NCI-H1694 (cell line): Measurements from ENCODE around the gene MIOX.

ENCODE experiments used
- DNase-seq: peaks from one replicate; lab custom pipeline; 2025; lab: John Stamatoyannopoulos, UW

MIOX gene

DNA sequence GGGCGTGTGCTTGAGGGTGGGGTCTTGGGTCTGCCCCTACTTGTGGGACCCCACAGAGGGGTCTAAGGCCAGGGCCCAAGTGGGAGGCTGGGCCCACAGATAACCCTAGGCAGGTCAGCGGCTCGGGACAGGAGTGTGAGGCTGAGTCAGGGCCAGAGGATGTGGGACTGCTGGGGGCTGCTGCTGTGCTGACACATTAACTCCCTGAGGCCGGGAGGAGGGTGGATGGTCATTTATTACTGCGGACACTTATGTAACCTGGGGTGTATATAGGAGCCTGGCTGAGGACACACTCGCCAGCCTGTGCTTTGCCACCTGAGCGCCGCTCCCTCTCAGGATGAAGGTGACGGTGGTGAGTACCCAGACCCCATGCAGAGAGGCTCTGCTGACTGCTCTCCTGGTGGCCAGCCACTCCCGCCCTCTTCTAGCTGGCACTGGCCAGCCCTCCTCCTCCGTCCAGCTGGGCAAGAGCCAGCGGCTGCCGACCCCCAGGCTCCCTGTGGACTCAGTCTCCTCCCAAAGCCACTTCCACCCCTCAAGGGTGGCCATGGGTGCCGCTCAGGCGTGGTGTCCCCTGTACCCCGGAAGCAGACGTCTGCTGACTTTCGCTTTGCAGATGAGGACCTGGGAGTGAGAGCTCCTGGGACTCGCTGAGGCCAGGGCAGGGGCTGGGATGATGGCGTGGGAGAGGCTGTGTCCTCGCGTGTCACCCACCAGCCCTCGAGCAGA, at the start of gene MIOX:
MIOX (plus strand) TSS at position 299 of the 729 bp plus-strand sequence; CDS start at position 338, 39 bp downstream.
- no peak for DNase-seq

DNA sequence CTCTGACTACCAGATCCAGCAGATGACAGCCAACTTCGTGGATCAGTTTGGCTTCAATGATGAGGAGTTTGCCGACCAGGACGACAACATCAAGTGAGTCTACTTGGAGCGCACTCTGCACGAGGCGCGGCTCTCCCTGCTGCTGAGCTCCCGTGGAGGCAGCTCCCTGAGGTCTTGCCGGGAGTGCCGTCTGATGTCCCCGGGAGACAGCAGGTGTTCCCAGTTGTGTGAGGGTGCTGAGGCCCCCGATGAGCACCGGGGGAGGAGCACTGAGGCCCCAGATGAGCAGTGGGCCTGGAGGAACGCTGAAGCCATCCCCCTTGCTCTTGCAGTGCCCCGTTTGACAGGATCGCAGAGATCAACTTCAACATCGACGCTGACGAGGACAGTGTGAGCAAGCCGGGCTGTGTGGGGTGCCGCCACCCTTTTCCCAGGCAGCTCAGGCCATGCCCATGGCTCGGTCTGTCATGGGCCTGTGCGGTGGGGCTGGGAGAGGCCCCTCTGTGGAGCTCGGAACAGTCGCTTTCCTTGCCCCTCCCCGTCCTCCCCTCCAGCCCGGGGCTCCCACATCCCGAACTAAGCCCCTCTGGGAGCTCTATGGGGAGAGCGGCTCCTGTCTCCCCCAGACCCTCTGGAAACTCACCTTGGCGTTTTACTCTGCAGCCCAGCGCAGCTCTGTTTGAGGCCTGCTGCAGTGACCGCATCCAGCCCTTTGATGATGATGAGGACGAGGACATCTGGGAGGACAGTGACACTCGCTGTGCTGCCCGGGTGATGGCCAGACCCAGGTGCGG, 49.0 kb upstream of the MIOX start:
- DNase-seq: no peak

DNA sequence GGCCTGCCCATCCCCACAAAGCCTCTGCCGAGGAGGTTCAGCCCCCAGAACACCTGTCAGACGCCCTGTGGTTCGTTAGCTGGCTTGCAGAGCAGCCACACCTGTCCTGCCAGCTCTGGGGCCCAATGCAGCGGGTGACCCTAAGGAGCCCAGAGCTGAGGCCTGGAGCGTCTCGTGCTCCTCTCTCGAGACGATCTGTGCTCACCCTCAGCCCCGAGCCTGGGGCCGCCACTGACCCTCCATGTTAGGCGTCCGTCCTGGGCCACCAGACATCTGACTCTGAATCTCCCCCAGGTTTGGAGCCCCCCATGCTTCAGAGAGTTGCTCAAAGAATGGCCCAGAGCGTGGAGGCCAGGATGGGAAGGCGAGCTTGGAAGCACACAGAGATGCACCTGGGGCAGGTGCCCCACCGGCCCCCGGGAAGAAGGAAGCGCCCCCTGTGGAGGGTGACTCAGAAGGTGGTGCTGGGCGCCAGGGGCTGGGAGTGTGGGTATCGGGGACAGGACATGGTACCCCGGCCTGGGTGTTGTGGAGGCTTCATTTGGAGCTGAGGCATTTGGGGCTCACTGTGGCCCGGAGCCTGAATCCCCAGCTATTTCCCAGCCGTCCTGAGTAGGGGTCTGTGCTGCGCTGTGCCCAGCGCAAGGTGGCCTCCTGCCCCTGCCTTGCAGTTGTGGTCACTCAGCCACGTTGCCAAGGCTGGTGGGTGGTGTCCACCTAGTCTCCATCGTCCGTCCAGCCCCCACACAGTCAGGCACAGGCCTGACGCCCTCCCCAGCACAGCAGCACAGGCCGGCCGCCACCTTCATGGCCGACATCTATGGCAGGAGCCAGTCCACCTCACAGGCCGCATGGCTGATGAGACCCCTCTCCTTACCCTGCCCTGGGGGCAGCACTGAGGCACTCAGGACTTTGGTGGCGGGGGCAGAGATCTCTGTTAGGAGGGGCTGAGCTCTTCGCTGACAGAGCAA, 48.1 kb upstream of the MIOX start:
- DNase-seq: no peak

DNA sequence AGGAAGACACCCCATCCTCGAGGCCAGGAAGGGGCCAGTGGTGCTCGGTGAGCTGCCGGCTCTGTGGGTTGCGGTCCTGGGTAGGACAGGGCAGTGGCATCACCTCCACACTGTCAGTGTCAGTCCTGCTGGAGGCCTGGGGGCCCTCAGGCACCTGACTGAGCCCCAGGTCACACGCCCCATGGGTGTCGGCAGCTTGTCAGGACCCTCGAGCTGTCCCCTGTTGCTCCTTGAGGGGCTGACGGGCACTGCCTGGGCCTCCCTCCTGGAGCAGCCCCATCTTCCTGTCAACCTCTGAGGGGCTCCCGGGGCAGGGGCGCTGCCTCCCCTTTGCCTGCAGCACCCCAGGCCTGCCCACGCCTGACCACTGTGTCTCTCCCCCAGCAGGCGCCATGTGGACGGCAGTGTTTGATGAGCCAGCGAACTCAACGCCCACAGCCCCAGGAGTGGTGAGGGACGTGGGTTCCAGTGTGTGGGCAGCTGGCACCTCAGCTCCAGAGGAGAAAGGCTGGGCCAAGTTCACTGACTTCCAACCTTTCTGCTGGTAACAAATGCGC, 47.3 kb upstream of the MIOX start:
- DNase-seq: no peak

DNA sequence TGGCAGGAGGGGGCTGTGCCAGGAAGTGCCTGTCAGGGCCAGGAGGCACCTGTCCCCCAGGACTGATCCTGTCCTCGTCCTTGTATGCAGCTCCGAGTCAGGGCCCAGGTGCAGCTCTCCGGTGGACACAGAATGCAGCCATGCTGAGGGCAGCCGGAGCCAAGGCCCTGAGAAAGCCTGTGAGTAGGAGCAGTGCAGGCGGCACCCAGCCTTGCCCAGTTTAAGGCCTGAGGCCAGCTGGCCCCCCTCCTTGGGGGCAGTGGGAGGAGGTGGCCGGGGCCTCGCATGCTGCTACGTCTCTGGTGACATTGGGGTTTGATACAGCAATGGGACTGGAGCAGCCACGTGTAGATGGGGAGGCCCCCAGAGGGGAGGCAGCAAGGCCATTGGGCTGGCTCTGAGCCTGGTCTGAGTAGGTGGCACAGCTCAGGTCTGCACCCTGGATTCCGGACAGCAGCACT, 46.8 kb upstream of the MIOX start:
- no peak for DNase-seq

DNA sequence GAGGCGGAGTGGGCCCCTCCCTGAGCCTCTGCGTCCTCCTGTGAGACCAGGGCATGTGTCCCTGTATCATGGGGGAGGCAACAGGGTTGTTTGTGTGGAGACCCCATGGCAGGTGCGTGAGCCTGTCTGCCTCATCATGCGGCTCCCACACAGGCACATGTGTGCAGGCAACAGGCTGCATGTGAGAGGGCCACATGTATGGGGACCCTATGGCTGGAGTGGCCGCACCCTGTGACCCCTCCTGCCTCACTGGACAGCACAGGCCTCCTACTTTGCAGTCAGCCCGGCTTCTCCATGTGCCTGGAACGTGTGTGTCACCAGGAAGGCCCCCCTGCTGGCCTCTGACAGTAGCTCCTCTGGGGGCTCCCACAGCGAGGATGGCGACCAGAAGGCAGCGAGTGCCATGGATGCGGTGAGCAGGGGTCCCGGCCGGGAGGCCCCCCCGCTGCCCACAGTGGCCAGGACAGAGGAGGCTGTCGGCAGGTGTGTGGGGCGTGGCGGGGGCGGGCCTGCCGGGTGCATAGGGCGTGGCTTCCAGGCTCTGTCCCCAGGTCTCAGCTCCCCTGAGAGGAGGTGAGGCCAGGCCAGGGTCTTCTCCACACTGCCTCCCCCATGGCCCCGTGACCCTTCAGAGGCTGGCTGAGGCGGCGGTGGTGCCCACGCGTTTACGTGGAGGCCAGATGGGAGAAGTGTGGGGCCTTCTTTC, 46.0 kb upstream of the MIOX start:
- no peak for DNase-seq

DNA sequence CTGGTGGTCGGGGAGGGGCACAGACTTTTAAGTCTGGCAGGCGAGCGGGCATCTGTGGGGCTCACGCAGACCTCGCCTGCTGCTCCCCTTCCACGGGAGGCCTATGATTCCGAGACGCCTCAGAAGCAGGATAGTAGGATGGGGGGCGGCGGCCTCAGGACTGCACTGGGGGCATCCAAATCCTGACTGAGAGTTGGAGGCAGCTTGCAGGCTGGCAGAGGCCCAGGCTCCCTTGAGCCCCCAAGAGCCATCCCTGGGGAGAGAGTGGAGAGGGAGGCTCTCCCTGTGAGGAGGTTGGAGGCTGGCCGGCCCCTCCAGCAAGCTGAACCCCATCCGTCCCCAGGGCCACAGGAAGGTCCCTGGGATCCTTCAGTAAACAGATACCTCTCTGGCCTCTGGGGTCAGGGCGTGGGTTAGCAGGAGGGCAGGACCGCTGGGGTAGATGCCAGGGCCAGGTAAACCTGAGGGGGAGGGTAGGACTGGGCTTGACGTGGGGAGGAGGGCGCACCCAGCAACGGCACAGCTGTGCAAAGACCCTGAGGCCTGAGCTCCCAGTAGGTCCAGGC, 45.1 kb upstream of the MIOX start:
- DNase-seq: no peak

DNA sequence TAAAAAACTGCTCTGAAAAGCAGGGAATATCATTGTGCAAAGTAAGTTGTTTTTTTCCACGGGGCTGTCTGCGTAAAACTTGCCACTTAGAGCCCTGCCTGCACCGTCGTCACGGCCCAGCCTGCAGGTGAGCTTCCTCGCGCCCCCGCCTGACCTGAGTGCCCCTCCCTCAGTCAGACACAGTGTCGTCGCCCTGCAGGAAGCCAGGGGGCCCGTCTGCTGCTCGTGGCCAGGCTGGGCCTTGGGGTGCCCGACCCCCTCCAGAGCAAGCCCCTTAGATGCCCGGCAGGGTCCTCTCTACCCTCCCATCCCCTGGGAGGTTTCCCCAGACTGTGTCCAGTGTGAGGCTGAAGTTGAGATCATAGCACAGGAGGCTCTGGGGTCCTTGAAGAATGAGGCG, 43.5 kb upstream of the MIOX start:
- DNase-seq: no peak

DNA sequence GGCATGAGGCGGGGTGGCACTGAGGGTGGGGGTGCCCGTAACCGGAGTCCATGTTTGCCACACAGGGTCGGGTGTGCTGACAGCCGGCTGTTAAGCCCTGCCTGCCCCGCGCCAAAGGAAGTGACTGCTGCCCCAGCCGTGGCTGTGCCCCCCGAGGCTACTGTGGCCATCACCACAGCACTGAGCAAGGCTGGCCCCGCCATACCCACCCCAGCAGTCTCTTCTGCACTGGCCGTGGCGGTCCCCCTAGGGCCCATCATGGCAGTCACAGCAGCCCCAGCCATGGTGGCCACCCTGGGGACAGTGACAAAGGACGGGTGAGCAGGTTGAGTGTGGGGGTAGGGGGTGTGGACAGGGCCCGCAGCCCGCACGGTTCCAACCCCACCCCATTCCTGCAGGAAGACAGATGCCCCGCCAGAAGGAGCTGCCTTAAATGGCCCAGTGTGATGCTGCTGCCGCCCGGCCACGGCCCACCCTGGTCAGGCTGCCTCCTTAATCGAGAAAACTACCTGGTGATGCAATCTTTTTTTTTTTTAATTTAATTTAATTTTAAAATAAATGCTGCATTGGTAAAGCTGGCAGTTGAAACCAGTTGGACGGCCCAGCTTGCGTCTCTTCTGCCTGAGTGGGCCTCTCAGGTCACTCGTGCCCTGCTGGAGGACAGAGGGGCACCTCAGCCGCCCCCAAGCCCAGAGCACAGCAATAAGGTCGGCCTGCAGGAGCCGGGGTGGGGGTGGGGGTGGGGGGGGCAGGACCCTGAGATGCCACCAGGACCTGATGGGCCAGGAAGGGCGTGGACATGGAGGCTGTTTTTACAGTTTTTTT, 42.6 kb upstream of the MIOX start:
- DNase-seq: no peak

DNA sequence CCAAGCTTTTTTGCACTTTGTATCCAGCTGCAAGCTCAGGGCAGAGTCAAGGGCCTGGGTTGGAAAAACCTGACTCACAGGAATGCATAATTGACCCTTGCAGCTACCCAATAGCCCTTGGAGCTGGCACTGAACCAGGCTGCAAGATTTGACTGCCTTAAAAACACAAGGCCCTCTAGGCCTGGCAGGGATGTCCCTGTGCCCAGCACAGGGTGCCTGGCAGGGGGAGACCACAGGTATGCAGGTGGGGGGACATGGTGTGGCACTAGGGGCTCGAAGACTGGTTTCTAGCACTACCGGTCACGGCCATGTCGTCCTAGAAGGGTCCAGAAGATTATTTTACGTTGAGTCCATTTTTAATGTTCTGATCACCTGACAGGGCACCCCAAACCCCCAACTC, 42.0 kb upstream of the MIOX start:
- no peak for DNase-seq

DNA sequence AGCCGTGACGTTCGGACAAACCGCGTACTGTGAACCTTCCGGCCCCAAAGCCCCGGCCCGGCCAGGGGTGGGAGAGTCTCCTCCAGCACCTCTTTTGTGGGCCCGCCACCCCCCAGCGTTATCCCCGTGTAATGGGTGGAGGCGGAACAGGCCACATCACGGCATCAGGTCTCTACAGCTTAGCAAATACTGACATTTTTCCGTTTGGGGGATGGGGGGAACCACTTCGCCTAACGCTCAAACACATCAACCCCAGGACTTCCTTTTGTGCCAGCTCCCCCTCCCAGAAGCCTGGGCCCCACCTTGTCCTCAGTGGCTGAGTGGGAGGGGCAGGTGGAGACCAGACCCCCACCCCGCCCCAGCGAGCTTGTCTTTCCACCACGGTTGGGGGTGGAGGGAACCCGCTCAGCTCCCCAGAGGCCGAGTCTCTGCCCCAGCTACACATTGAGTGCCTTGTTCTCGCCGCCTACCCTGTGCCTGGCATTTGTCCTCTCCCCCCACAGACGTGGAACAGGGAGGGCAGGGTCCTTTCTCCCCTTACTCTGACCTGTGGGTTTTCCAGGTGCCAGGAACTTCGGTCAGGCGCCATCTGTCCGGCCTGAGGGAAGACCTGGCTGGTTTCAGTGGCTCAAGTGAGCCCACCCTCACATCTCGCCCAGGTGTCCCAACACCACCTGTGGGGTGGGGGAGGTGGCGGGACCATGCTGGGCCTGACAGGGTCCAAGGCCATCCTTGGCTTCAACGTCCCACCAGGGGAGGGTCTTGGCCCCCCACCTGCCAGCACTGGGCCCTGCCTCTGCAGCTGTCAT, 41.4 kb upstream of the MIOX start:
- DNase-seq: no peak

DNA sequence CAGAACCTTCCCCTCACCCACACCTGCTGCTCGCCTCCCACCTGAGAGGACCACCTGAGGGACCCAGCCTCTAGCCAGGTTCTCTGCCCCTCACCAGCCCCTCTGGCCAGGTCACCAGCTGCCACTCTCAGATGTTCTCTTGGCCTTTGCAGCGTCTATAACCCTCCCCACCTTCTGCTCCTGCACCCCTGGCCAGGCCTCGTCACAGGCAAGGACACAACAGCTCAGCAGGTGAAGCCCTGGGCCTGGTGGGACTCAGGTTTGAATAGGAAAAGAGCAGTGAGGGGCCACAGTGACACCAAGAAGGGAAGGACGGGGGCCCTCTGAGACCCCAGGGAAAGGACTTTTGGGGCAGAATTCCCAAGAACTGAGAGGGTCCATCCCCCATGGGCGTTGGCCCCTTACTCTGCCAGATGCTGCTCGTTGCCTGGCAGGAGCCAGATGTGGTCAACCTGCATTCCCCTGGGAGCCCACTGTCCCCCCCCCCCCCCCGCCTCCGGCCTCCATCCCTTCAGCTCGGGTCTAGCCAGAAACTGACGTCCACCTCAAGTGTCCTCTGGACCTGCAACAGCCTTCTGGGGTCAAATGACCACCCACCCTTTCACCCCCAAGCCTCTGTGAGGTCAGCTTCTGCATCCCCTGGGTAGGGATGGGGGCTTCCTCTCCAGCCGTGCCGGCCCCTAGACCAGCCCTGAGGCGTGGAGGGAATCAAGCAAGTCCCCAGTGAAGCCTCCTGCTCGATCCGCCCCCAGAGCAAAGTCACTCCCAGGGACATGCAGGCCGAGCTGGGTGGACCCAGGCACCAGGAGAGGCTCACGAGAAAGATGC, 40.6 kb upstream of the MIOX start:
- no peak for DNase-seq

DNA sequence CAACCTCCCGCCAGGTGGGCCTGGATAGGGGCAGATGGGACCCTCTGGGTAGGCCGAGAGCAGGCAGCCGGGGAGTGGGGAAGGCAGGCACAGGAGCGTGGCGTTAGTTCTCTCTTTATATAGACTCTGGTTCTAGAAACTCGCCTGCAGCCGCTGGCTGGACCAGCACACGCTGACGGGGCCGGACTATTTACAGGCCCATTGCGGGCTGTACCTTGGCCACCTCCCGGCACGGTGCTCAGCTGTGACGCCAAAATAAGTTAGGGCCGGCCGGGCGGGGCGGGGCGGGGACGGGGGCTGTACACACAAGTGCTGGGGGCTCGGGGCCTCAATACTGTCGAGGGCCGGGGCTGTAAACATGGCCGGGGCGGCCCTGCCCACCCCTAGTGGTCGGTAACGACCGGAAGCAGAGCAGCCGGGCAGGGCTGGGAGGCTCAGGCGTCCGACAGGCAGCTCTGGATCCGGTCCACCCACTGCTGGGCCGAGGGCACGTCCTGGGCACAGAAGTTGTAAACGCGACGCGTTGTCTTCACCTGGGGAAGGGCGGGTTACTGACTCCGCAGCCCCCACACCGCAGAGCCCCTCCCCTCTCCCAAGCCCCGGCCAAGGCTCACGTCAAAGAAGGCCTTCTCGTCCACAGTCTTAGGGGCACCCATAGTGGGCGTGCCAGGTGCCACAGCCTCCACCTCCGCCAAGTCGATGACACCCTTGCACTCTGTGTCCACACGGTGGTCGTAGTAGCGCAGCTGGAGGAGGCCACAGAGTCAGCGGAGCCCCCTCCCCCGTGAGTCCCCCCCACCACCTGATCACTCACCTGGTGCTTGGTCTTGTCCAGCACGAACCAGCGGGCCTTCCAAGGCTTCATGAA, 39.7 kb upstream of the MIOX start:
- DNase-seq: no peak

DNA sequence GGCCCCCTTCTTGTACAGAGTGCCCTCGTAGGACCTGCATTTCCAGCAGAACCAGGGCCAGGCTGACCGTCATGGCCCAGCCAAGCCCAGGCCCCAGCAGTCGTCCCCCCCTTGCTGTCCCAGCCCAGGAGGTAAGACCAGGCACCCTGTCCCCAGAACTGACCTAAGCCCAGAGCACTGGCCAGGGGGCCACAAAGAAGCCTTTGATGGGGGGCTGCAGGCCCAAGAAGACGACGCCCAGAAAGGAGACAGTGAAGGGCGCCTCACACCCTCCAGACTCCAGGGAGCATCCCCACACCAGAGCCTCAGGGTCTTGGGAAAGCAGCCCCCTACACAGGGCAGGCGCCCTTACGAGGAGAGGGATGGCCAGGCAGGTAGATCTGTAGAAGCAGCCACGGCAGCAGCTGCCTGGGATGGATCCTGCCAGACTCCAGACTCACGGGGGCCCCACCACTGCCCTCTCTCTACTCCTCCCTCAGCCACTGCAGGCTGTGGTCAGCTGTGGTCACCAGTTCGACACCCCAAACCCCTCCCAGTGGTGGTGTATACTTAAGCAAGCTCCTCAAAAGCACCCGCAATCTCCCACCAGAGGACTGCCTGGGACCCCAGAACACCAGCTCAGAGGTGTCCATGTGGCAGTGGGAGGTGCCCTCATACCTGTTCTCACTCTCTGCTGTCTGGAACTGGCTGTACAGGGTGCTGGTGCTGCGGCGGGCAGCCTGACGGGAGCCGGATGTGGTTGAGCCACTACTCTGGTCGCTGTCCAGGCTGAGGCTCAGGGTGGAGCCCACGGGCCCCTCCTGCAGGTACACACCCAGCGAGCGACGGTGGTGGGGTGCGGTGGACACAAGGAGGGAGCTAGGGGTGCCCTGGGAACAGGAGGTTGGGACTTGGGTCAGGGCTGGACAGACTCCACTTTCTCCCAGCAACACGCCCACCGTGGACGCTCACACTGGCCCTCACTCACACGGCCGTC, 38.8 kb upstream of the MIOX start:
- no peak for DNase-seq

DNA sequence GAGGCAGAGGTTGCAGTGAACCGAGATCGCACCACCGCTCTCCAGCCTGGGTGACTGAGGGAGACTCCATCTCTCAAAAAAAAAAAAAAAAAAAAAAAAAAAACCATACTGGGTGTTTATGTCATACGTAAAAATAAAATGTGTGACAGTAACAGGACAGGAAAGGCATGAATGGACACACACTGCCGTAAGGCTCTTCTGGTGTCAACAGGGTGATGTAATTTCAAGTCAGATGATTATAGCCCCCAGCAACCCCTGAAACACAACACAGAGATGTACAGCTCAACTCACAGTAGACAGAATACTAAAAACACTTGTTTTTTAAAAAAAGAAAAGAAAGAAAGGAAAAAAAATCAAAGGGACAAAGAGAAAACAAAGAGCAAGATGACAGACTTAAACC, 34.0 kb upstream of the MIOX start:
- DNase-seq: no peak

DNA sequence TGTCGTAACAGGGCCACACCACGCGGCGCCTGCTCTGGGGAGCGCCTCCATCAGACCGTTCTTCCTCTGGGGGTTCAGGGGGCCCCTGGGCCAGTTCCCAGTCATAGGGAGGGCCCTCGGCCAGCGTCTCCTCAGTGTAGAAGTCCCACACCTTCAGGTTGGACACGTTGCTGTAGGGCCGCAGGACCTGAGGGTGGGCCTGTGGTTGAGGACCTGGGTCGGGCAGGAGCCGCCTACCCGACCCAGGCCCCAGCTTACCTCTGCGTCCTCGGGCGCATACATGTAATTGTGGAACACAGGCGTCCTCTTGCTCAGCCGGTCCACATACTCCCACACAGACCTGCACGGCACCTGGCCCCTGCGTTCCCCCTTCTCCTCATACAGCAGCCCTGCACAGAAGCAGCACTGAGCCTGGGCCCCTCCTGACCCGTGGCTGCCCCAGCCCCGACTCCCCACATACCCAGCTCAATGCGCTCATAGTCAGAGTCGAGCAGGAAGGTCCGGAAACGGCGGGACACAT, 32.0 kb upstream of the MIOX start:
- no peak for DNase-seq
